GM21367 (cell line): ENCODE measurements around the gene MED22.
"Not testable (repeated sequence)": the region's sequence is repeated elsewhere in the genome, so short reads cannot be mapped to it uniquely, and the experiment has no call there.

ENCODE experiments used
- ATAC-seq: cut with Tn5 transposase; IDR thresholded peaks from one replicate; pipeline ENCODE4 v1.9.1; 2021; ENCODE audit not compliant: unreplicated experiment

The MED22 gene

DNA sequence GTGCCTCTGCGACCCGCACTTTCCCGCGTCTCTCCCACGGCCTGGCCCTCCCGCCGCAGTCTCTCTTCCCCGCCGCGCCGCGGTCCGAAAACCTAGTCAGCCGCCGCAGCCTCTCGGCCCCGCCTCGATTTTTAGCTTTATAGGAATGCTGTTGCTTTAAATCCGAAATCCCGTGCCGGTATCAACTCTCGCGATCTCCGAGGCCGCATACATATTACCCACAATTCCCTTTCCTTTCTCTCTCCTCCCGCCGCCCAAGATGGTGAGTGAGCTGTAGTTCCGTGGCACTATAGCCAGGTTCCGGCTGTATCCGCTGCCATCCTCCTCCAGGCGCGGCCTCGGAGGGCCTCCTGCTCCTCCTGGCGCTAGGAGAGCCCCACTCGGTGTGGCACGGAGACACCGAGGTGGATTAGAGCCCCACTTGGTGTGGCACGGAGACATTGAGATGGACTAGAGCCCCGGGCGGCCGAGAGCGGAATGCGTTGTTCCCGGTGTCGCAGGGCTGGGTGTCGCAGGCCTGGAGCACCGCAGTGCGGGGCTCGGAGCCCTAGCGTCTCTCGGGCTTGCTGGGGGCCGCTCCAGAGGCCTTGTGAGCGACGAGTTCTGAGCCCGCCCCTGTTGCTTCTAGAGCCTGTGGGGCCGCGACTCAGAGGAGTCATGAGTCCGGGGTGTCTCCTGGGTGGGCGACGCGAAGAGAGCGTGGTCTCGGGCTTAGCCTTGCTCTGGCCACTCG, at the start of gene MED22, which contains the start of gene RPL7A:
MED22 (minus strand) TSS at position 147 of the 733 bp plus-strand sequence. CDS start 1,469 bp downstream, outside the sequence.
RPL7A (plus strand) TSS at position 234 of the 733 bp plus-strand sequence; CDS start at position 260, 26 bp downstream.
- ATAC-seq: peak; percentile 65

DNA sequence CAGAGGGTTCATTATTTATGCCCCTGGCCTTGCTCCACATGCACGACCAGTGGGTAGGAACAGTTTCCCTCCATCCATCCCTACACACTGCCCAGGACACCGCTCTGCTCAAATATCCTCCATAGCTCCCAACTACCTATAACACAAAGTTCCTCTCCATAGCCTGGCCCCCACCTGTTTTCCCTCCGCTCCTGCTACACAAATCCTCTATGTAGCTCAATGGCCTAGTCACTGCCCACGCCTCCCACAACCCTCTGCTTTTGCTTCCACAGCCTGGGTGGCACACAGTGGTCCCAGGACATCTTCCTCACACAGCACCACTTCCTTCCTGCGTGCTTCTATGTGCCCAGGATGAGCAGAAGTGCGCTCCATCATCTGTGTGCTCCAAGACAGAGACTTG, 49.4 kb upstream of the MED22 start:
- ATAC-seq: no peak

DNA sequence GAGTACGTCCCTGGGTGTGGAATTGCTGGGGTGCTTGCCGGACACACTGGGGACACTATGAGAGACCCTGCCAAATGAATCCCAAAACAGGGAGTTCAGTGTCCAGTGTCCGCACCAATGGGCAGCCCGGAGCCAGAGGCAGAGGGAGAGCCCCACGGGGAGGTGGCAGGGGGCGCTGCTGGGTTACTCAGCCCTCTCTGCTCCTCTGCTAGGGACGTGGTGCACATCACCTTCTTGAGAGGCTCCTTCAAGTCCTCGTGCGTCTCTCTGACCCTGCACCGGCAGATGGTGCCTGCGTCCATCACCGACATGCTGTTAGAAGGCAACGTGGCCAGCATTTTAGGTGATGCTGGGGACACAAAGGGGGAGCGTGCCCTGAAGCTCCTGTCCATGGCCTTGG, 49.0 kb upstream of the MED22 start:
- no peak for ATAC-seq

DNA sequence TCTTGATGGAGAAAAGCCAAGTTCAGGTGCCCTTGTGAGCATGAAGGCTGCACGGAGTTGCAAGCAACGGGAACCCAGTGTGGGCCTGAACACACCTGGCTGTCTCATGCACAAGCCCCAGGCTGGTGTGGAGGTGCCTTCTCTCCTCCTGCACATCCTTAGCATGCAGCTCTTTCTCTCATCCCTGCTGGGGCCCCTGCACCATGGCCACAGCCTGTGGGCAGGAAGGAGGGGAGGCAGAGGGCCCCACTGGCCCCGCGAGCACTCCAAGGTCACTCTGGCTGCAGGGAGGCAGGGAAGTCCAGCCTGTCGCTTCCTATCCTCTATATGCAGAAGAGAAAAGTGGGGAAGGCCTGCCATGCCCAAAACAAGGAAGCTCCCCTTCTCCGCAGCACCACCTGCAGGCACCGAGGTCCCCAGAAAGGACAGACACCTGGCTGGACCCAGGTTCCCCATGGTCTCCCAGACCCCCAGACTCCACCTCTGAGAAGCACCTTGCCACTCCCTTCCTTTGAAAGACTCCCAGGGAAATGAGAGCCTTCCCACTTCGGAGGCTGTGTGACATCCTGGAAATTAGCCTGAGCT, 46.8 kb upstream of the MED22 start:
- ATAC-seq: no peak

DNA sequence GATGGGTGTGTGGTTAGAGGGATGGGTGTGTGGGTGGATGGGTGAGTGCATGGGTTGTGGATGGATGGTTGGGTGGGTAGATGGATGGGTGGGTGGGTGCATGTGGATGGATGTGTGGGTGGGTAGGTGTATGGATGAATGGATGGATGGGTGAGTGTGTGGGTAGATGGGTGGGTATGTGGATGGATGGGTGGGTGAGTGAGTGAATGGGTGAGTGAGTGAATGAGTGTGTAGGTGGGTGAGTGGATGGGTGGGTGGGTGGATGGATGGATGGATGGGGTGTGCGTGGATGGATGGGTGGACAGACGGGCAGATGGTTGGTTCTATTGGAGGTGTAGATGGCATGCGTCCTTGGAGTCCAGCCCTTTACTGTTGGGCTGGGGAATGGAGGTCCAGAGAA, 45.5 kb upstream of the MED22 start:
- no peak for ATAC-seq

DNA sequence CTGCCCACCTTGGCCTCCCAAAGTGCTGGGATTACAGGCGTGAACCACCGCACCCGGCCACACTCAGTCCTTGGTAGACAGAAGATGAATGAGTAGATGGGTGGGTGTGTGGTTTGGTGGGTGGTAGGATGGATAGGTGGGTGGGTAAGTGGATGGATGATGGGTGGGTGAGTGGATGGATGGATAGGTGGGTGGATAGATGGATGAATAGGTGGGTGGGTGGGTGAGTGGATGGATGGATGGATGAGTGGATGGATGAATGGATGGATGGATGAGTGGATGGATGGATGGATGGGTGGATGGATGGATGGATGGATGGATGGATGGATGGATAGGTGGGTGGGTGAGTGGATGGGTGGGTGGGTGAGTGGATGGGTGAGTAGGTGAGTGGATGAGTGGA, 44.4 kb upstream of the MED22 start:
- not testable (repeated sequence) for ATAC-seq

DNA sequence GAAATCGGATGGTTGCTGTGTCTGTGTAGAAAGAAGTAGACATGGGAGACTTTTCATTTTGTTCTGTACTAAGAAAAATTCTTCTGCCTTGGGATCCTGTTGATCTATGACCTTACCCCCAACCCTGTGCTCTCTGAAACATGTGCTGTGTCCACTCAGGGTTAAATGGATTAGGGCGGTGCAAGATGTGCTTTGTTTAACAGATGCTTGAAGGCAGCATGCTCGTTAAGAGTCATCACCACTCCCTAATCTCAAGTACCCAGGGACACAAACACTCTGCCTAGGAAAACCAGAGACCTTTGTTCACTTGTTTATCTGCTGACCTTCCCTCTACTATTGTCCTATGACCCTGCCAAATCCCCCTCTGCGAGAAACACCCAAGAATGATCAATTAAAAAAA, 43.5 kb upstream of the MED22 start:
- not testable (repeated sequence) for ATAC-seq

DNA sequence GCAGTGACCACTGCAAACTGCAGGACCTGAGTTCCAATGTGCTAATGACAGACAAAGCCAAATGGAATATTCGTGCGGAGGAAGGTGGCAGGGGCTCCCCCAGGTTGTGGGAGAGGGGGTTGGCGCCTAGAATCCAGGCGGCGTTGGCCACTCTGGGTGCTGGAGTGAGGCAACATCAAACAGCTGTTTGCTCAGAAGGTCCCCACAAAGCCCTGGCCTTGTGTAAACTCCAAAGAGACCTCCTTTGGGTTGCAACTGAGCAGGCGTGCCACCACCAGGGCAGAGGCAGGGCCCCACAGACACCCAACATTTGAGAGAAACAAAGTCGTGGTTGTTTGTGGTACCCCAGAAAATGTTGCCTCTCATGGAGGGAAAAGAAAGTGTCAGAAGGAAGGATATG, 42.8 kb upstream of the MED22 start:
- no peak for ATAC-seq

DNA sequence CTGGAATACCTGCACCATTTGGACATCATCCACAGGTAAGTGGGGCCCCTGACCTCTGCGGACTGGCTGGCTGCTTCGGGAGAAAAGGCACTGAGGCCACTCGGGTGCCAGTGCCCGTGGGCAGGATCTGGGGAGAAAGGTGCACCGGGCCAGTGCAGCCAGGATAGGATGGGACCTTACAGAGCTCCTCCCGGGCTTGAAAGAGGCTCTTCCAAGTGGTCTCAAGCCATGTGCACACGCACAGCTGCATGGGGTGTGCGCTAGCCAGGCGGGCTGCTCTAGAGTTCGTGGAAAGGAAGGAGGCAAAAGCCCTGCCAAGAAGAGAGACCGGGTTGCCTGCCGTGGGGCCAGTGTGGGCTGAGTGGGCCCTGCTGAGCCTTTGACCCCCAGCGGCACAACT, 41.6 kb upstream of the MED22 start:
- ATAC-seq: no peak

DNA sequence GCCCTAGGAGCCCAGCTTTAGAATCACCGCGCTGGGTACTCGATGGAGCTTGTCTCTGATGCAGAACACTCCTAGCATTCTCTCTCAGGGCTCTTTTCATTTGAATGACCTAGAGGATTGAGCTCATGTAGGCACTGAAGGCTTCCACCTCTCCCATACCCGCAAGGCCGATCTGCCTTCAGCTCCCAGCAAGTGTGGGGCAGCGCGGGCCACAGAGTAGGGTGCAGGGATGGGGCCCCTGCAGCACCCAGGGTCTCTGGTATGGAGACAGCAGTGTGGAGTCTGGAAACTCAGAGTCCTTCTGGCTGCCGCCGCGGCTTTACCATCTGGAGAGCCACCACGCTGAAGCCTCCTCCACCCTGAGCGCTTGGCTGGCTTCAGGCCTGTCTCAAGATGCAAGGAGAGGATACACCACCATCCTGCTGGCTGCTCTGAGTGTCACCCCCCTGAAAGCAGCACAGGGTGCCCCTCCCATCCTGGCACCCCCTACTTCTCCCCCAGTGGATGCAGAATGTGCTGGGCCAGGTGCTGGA, 41.2 kb upstream of the MED22 start:
- no peak for ATAC-seq

DNA sequence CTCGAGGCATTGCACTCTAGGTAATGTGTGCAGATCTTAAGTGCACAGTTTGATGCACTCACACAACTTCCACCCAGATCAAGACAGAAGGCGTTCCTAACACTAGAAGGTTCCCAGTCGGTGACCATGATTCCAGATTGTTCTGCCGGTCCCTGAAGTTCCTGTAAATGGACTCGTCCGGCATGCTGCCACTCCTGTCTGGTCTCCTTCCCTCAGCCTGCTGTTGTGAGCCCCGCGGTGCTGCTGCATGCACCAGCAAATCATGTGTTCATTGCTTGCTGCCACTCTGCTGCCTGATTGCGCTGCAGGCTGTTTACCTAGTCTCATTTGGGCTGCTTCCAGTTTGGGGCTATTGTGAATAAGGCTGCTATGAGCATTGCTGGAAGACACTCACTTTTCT, 39.7 kb upstream of the MED22 start:
- ATAC-seq: no peak

DNA sequence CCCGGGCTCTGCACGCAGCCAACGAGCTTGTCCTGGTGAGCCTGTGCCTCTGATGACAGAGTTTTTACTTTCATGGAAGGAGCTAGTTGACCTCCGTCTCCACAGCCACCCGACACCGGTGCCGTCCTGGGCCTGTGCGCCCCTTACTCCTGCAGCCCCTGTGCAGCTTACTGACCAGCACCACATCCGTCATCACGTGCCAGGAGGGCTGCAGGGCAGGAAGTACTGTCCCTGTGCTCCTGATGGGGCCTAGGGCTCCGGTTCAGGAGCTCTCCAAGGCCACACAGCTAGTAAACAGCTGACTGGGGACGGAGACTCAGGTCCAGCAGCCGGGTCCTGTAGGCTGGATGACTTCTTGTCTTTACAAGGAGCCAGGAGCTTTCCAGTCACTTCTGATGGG, 38.4 kb upstream of the MED22 start:
- ATAC-seq: no peak

DNA sequence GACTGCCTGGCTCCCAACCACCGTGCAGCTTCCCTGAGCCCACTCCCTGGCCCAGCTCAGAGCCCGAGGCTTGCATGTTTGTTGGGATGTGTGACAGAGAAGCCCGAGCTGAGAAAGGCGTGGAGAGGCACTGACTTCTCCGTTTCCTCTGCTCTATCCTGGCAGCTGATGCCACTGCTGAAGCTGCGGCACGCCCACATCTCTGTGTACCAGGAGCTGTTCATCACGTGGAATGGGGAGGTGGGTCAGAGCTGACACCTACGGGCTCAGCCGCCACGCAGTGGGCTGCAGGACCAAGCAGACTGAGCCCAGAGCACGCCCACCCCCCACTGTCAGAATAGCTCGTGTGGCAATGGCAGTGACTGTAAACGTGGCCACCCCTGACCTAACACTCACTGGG, 37.5 kb upstream of the MED22 start:
- no peak for ATAC-seq

DNA sequence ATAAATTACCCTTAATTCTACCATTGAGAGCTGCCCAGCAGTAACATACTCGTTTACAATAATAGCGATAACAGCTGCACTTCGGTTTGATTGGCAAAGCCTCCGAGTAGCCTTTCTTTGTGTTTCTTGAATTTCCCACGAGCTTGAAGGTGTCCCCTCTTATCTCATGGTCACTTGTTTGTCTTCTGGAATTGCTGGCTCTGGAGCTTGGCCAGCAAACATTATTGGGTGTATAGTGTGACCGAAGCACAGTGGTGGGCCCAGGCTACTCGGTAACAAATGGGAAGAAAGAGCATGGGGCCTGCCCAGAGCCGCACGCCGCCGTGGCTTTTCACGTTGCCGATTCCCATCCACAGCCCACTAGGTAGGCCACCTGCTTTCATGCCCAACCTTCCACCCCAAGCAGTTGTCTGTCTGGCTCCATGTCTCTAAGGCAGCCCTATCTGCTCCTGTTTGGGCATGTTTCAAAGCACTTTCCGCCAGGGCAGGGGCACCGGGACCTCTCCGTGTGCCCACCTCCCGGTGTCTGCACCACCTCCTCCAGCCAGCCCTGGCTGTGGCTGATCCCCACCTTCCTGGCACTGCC, 36.9 kb upstream of the MED22 start:
- no peak for ATAC-seq

DNA sequence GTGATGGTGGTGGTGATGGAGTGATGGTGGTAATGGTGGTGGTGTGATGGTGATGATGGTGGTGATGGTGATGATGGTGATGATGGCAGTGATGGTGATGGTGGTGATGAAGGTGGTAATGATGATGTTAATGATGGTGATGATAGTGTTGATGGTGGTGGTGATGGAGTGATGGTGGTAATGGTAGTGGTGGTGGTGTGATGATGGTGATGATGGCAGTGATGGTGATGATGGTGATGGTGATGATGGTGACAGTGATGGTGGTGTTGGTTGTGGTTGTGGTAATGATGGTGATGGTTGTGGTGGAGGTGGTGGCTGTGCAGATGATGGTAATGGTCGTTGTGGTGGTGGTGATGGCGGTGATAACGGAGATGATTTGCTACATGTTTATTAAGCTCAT, 35.5 kb upstream of the MED22 start:
- ATAC-seq: no peak

DNA sequence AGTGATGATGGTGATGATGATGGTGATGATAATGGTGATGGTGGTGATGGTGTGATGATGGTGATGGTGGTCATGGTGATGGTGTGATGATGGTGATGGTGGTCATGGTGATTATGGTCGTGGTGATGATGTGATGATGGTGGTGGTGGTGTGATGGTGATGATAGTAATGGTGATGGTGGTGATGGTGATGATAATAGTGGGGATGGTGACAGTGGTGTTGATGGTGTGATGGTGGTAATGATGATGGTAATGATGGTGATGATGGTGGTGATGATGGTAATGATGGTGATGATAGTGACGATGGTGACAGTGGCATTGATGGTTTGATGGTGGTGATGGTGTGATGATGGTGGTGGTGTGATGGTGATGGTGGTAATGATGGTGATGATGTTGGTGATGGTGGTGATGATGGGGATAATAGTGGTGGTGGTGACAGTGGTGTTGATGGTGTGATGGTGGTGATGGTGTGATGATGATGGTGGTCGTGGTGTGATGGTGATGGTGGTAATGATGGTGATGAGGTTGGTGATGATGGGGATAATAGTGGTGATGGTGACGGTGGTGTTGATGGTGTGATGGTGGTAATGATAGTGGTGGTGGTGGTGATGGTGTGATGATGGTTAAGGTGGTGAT, 34.7 kb upstream of the MED22 start:
- ATAC-seq: no peak

DNA sequence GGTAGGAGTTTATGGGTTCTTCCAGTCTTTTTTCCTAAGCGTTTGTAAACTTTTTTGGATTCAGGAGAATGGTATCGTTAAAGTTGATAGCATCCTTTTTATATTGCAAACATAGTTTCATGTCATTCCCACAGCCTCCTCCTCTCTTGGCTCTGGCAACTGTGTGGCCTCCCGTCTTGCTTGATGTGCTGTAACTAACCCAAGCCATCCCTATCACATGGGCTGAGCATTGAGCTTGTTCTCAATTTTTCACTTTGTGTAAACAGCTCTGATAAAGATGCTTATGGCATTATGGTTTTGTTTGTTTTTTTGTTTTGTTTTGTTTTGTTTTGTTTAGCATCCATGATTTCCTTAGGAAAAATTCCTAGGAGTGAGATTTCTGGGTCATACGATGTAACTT, 32.8 kb upstream of the MED22 start:
- ATAC-seq: no peak

DNA sequence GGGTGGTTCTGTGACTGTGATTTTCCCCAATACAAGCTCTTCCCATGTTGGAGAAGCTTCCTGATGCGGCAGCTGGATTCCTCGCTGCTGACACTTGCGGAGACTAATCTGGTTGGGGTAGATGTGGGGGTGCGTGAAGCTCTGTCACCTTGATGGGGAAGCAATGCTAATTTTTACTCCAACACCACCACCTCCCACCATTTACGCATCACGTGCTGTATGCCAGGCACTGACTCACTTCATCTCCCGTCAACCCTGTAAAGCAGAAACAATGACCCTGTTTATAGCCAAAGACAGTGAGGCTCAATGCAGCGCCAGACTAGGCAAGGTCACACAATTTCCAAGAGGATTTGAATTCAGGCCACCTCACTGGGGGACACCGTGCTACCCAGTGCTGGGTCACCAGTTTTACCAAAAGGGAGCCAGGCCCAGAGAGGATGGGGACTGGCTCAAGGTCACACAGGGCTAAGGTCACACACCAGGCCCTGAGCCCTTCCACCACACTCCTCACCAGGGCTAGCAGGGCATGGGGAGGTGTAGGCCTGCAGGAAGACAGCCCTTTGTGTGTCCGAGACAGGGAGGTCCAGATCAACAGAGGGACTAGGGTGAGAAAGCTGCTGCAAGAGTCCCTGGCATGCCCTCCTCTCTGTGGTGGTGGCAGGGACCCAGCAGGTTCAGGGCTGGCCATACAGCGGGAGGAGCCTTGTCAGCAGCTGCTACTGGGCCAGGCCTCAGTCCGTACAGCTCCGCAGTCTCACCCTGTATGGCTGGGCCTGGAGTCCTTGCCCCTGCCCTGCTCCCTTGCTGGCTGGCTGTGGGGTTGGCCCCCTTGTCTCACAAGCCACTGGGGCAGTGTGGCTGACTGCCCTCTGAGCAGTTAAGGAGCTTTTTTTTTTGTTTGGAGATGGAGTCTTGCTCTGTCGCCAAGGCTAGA, 31.5 kb upstream of the MED22 start:
- no peak for ATAC-seq

DNA sequence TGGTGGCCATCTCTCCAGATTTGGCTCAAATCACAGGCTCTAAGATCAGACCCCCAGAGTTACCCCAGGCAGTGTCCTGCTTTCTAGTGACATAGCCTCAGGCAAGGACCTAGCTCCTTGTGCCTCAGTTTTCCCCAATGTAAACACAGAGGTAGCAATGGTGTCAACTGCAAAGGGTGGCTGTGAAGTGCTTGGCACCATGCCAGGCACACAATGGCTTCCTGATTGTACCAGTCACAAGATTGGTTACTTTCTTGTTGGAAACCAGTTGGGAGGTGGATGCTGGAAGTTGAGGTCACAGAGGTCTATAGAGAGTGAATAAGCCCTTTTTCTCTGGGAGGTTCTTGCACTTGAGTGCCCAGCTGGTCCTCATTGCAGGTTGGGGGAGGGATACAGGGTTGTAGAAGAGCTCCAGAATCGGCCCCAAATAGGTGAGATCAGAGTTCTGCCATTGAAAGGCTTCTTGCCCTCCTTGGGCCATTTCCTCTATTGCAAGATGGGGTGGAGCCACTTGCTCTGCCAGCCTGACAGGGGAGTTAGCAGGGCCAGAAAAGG, 30.6 kb upstream of the MED22 start:
- ATAC-seq: no peak

DNA sequence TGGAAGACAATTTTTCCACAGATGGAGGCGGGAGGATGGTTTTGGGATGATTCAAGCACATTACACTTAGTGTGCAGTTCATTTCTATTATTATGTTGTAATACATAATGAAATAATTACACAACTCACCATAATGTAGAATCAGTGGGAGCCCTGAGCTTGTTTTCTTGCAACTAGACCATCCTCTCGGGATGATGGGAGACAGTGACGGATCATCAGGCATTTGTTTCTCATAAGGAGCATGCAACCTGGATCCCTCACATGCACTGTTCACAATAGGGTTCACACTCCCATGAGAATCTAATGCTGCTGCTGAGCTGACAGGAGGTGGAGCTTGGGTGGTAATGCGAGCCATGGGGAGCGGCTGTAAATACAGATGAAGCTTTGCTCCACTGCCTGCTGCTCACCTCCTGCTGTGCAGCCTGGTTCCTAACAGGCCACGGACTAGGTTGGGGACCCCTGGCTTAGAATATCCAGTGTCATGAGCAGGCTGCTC, 29.8 kb upstream of the MED22 start:
- no peak for ATAC-seq
